Measurements from ENCODE around the gene OR10A4. TPM values are rescaled to one million over a fixed set of nuclear protein-coding genes. Genes with fewer than 3 reads are reported as not detected.
"Not testable (repeated sequence)": the region's sequence is repeated elsewhere in the genome, so short reads cannot be mapped to it uniquely, and the experiment has no call there.

Gene OR10A4
- total RNA-seq, 6 experiments from 2014 or later: not detected

GRCh38 chr11:6875761-6876160, 664 bp upstream of the OR10A4 start:
- no peak for TF ChIP-seq POLR2A (IDR thresholded peaks at IDR 0.05)
- no peak for TF ChIP-seq CTCF (IDR thresholded peaks at IDR 0.05)
- no peak for ATAC-seq
- Histone ChIP-seq H3K4me1 (no peaks in the 10 kb centered on the region), H3K36me3 (no peaks in the 10 kb centered on the region), H3K9me3 (no peaks in the 10 kb centered on the region), H3K4me3 (no peak overlapping the region), H3K27ac (no peak overlapping the region), H3K27me3 (no peaks in the 10 kb centered on the region)
- 64% methylated on average over 2 of the region's 2 CpGs for WGBS (ENCODE audit: insufficient coverage, low coverage, low lambda C conversion rate, missing lambda C conversion rate)
- intact Hi-C loops (cut with DNase I): no loop called here
- no peak for DNase-seq

GRCh38 chr11:6876914-6877313, 489 bp downstream of the OR10A4 start:
- Histone ChIP-seq H3K27me3 (no peaks in the 10 kb centered on the region), H3K27ac (no peak overlapping the region), H3K9me3 (no peaks in the 10 kb centered on the region), H3K4me3 (no peak overlapping the region), H3K36me3 (no peaks in the 10 kb centered on the region), H3K4me1 (no peaks in the 10 kb centered on the region)
- TF ChIP-seq CTCF (IDR thresholded peaks at IDR 0.05): no peak
- no peak for TF ChIP-seq POLR2A (IDR thresholded peaks at IDR 0.05)
- intact Hi-C loops (cut with DNase I): no loop called here
- WGBS (ENCODE audit: insufficient coverage, low coverage, low lambda C conversion rate, missing lambda C conversion rate): 74% methylated on average over 3 of the region's 3 CpGs
- no peak for DNase-seq
- ATAC-seq: no peak

- no peak overlapping the region for H3K4me3 ChIP-seq
- TF ChIP-seq CTCF (IDR thresholded peaks at IDR 0.05) (no peak), POLR2A (IDR thresholded peaks at IDR 0.05) (no peak)
- no peaks in the 10 kb centered on the region for H3K36me3 ChIP-seq
- no peaks in the 10 kb centered on the region for H3K4me1 ChIP-seq
- ATAC-seq (no peak), DNase-seq (no peak)
- no peak overlapping the region for H3K27ac ChIP-seq
- intact Hi-C loops (cut with DNase I): no loop called here
- no peaks in the 10 kb centered on the region for H3K27me3 ChIP-seq
- H3K9me3 ChIP-seq: no peaks in the 10 kb centered on the region
These were observed 6.3 kb downstream of the OR10A4 start for GRCh38 chr11:6882751-6883150.

GRCh38 chr11:6887711-6888110, 11.3 kb downstream of the OR10A4 start:
- H3K27me3 ChIP-seq; intact Hi-C loops (cut with DNase I); H3K36me3 ChIP-seq; DNase-seq; H3K9me3 ChIP-seq; ATAC-seq; H3K4me3 ChIP-seq; H3K27ac ChIP-seq; H3K4me1 ChIP-seq: not testable (repeated sequence)
- WGBS (ENCODE audit: insufficient coverage, low coverage, low lambda C conversion rate, missing lambda C conversion rate): 81% methylated on average over 3 of the region's 5 CpGs

- intact Hi-C loops (cut with DNase I): no loop called here
- DNase-seq (no peak), ATAC-seq (no peak)
- 67% methylated on average over 4 of the region's 4 CpGs for WGBS (ENCODE audit: insufficient coverage, low coverage, low lambda C conversion rate, missing lambda C conversion rate)
- H3K9me3 ChIP-seq: no peaks in the 10 kb centered on the region
- no peak overlapping the region for H3K4me3 ChIP-seq
- no peak overlapping the region for H3K27ac ChIP-seq
- H3K27me3 ChIP-seq: no peaks in the 10 kb centered on the region
- no peaks in the 10 kb centered on the region for H3K36me3 ChIP-seq
- no peaks in the 10 kb centered on the region for H3K4me1 ChIP-seq
- no peak for TF ChIP-seq POLR2A (IDR thresholded peaks at IDR 0.05)
- no peak for TF ChIP-seq CTCF (IDR thresholded peaks at IDR 0.05)
These were observed 12.4 kb downstream of the OR10A4 start for GRCh38 chr11:6888830-6889229.
